ENCODE measurements around the gene C1QTNF6.

Gene C1QTNF6

DNA sequence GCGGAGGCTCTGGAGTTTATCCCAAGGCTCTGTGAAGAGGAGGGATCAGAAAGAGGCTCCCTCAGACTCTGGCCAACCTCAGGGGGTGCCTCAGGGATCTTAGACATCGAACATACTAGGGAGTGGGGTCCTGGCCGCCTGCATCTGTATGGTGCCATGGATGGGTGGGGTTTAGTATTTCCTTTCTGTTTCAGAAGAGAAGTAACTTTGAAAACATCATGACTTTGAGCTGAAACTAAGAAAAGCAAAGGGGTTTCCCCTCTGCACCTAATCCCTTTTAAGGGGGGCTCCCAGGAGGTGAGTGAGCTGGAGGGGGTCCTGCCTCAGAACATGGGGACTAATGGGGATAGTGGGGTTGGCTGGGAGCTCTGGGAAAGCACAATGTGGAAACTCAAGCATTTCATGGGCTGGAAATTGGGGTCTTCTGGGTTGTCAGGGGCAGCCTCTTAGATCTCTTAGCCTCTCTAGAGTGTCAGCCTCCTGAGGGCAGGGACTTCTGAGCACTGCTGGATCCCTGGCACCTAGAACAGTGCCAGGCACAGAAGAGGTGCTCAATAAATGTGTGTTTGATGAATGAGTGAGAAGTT lies 36.0 kb upstream of the C1QTNF6 start:
- no peak for FAIRE-seq

DNA sequence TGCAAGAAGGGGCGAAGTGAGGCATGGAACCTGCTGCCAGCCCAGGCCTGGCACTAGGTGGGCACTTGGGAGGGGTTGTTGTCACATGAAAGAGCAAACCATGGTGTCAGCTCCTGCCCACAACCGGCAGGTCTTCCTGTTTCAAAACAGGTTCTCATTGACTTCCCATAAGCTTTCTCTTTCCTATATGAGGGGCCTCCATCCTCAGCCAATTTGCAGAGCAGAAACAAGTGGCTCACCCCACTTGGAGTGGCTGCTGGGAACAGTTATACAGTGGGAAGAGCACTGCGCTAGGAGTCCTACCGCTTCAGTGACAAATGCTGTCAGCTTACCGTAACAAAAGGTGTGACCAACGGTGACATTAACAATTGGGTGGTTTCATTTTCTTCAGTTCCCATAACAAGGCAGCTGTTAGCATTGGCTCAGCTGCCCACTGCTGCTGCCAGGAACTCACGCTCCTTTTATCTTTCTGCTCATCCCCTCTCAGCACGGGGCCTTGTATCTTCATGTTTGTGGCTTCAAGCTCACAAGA lies 34.5 kb upstream of the C1QTNF6 start:
- FAIRE-seq = no peak

DNA sequence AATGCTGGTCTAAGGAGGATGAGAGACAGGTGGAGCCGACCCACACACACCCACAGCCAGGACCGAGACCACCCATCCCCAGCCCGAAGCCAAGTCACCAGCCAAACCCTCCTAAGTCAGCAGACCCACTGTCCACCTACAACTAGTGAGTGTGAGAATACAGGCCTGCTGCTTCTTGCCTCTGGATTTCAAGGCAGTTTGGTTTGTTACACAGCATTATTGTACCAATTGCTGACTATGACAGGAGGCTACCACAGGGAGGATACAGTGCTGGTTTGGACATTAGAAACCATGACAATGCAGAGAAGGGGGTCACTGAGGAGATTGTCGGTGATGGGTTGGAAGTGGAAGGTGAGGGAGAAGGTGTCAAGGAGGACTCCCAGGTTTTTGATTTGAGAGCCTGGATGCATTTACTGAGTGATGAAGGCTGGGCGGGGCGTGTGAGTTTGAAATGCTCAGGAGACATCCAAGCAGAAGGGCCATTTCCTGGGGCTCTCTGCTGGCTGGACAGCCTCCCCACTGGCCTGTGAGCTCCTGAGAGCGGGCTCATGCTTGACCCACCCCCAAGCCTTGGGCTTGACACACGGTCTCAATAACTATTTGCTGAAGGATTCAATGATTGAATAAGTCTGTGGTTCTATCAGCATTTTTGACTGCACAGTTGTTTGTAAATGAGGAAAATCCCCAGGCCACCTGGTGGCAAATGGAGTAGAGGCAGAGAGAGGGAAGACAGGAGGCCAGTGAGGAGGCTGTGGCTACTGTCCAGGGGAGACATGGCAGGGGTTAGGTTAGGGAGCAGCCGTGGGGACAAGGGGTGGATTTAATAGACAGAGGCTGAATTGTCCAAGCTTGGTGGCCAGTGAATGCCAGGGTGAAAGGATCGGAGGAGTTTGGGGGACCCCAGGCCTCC lies 33.6 kb upstream of the C1QTNF6 start:
- FAIRE-seq = no peak

DNA sequence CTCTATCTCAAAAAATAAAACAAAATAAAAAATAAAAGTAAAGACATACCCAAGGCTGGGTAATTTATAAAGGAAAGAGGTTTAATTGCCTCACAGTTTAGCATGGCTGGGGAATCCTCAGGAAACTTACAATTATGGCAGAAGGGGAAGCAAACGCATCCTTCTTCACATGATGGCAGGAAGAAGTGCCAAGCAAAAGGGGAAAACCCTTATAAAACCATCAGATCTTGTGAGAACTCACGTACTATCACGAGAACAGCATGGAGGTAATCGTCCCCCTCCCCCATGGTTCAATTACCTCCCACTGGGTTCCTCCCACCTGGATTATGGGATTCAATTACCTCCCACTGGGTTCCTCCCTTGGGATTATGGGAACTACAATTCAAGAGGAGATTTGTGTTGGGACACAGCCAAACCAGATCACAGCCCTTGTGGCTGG lies 32.5 kb upstream of the C1QTNF6 start:
- no peak for FAIRE-seq

DNA sequence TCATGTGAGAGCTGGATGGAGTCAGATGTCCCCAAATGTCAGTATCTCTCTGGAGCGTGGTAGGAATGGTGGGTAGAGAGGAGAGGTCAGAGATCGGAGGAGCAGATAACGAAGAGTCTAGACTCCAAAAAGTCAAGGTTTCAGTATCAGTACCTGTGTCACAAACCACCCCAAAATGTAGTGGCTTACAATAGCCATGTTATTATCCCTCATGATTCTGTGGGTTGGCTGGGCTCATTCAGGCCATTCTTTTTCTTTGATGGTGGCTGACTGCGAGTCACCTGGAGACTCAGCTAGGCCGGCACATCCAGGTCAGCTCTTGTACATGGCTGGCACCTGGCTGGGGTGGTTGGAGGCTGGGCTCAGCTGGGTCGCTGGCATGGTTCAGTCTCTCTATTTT lies 31.5 kb upstream of the C1QTNF6 start:
- no peak for FAIRE-seq

GRCh38 chr22:37218771-37219411 lies 30.8 kb upstream of the C1QTNF6 start:
- FAIRE-seq = no peak

- FAIRE-seq = no peak
These were observed 30.3 kb upstream of the C1QTNF6 start for GRCh38 chr22:37218399-37218770.

- no peak for FAIRE-seq
These were observed 27.8 kb upstream of the C1QTNF6 start for GRCh38 chr22:37215890-37216289.

- no peak for FAIRE-seq
These were observed 26.6 kb upstream of the C1QTNF6 start for GRCh38 chr22:37214731-37215030.

- no peak for FAIRE-seq
These were observed 26.1 kb upstream of the C1QTNF6 start for GRCh38 chr22:37213941-37214730.

- no peak for FAIRE-seq
These were observed 25.3 kb upstream of the C1QTNF6 start for GRCh38 chr22:37213218-37213855.

- no peak for FAIRE-seq
These were observed 24.3 kb upstream of the C1QTNF6 start, which contains the start of gene SSTR3 for GRCh38 chr22:37212174-37212906. TSS of gene SSTR3 (minus strand) at chr22:37212477. CDS start at chr22:37207803, 4,674 bp downstream.

DNA sequence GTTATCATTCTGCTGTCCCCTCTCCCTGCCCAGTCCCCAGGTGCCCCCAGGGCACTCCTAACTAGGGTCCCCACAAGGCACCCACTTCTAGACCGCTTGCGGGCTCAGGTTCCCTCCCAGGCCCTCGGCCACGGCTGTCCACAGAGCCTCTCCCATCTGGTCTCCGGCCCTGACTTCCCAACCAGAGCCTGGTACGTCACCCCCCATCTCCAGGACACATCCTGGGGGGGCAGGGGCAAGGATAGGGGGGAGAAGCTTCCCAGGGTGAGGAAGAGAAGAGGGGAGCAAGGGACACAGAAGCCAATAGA lies 23.8 kb upstream of the C1QTNF6 start:
- no peak for FAIRE-seq

GRCh38 chr22:37211075-37211865 lies 23.2 kb upstream of the C1QTNF6 start:
- no peak for FAIRE-seq

DNA sequence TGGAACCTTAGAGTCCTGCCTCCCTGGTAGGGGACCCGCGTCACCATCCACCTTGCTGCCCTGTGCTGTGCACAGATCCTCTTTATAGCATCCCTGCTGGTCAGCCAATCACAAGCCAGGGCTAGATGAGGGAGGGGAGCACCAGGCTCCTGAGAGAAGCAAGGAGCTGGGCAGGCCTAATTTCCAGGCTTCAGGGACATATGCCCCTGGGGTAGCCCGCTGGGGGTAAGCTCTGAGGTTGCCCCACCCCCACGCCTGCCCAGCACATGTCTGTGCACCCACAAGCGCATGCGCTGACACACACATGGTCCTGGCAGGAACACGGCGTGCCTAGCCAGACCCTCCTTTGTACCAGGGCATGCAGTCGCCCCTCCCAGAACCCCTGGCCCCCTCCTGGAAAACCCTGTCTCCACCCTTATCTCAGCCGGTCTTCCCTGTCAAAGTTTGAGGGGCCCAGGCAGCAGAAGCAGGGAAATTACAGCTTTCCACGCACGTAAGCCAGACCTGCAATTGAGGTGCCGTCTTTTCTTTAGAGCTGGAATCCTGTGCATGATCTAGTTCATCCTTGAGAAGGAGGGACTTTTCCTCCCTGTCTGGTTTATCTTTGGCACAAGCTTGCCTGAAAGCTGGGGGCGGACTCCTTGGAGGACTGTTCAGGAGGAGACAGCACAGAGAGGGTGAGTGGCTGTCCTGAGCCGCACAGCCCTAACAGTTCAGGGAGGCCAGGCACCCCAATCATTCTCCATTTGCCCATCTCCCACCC lies 22.2 kb upstream of the C1QTNF6 start:
- no peak for FAIRE-seq

- no peak for FAIRE-seq
These were observed 21.2 kb upstream of the C1QTNF6 start for GRCh38 chr22:37209140-37209845.

GRCh38 chr22:37208401-37209139 lies 20.5 kb upstream of the C1QTNF6 start:
- FAIRE-seq = no peak

GRCh38 chr22:37207981-37208380 lies 19.9 kb upstream of the C1QTNF6 start:
- no peak for FAIRE-seq

Measured in islet of Langerhans (tissue), 1 donor.